VCaP (cell line): ENCODE measurements around the gene NR2F6.

Experiments used
- H3K27ac ChIP-seq: fragments of 450-650 bp; 2 replicates; pipeline ENCODE4 v1.5.1; 2017
- CTCF ChIP-seq: fragments of 450-650 bp; conservative IDR thresholded peaks from 2 replicates; pipeline ENCODE4 v1.5.1; 2017; ENCODE audit warnings: mild to moderate bottlenecking, moderate library complexity

Gene NR2F6

DNA sequence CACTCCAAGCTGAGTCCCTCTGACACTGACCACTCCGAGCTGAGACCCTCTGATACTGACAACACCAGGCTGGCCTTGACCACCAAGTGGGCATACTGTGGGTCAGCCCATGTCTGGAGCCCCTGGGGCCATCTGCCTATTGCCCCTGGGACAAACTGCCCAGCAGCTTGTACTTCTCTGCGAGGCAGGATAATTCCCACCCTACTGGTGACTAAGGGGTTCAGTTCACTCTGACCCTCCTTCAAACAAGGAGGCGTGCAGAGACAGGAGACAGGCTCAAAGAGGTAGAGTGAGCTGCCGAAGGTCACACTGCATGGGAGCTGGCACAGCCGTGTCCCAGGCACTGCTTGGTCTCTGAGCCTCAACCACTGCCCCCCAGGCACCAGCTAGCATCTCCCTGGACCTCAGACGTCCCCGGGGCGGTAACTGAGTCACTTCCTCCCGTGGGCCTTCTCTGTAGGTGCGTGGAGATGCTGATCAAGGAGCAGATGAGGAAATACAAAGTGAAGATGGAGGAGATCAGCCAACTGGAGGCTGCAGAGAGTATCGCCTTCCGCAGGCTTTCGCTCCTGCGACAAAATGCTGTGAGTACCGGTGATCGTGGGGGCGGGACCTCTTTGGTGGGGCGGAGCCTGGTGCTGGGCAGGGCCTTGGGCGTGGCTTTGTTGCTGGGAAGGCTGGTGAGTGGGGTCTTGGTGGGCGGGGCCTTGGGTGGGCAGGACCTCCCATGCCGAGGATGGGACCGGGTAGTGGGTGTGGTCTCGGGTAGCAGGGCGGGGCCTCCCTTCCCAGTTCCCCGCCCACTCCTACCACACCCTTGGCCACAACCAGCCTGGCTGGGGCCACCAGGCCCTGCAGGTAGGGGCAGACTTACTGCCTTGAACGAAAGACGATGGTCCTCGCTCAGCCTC is 36.3 kb downstream of the NR2F6 start:
- H3K27ac ChIP-seq, result no peak overlapping the region
- no peak for TF ChIP-seq CTCF

GRCh38 chr19:17206736-17207581 is 38.8 kb downstream of the NR2F6 start:
- H3K27ac ChIP-seq, result no peak overlapping the region
- TF ChIP-seq CTCF, result no peak

GRCh38 chr19:17205237-17206140 is 40.2 kb downstream of the NR2F6 start:
- TF ChIP-seq CTCF, result peak; percentile 69
- H3K27ac ChIP-seq, result no peak overlapping the region

GRCh38 chr19:17202713-17203112 is 43.0 kb downstream of the NR2F6 start:
- H3K27ac ChIP-seq, result no peak overlapping the region
- TF ChIP-seq CTCF, result no peak

- no peak overlapping the region for H3K27ac ChIP-seq
- TF ChIP-seq CTCF, result no peak
These were observed 43.5 kb downstream of the NR2F6 start for GRCh38 chr19:17202249-17202648.

- no peak overlapping the region for H3K27ac ChIP-seq
- TF ChIP-seq CTCF, result no peak
These were observed 45.2 kb downstream of the NR2F6 start for GRCh38 chr19:17200408-17201079.
